Measurements from ENCODE around the gene COL20A1.

The COL20A1 gene

GRCh38 chr20:63273059-63273579 is 19.9 kb upstream of the COL20A1 start:
- H3K4me3 ChIP-seq (ENCODE audit: low read depth, low read length) = peak overlapping the region; percentile 94
- CTCF ChIA-PET = interaction anchor here (0.8 to 16.0 kb wide), 8 partner anchors 7 to 104 kb away, joined by 3 to 142 read pairs (median 4); no protein-coding TSS in a partner anchor
- POLR2A ChIA-PET = interaction anchor here (0.7 to 1.2 kb wide), 7 partner anchors 12 to 248 kb away, joined by 3 to 5 read pairs (median 4); partner anchors contain the start of gene PPDPF
- no peak for TF ChIP-seq CTCF (IDR thresholded peaks at IDR 0.05; ENCODE audit: insufficient read depth, low read length, missing control alignments)
- DNase-seq (ENCODE audit: low read depth, low spot score) = no peak

GRCh38 chr20:63273635-63274380 is 19.2 kb upstream of the COL20A1 start:
- ChIA-PET POLR2A (interaction anchor here (0.6 to 1.3 kb wide), 3 partner anchors 9 to 22 kb away, joined by 3 read pairs; no protein-coding TSS in a partner anchor), CTCF (interaction anchor here (0.7 to 16.0 kb wide), 5 partner anchors 17 to 59 kb away, joined by 3 to 142 read pairs (median 3); no protein-coding TSS in a partner anchor)
- no peak for TF ChIP-seq CTCF (IDR thresholded peaks at IDR 0.05; ENCODE audit: insufficient read depth, low read length, missing control alignments)
- peak overlapping the region; percentile 94 for H3K4me3 ChIP-seq (ENCODE audit: low read depth, low read length)
- DNase-seq (ENCODE audit: low read depth, low spot score) = peak; percentile 4

GRCh38 chr20:63274381-63275228 is 18.4 kb upstream of the COL20A1 start:
- H3K4me3 ChIP-seq (ENCODE audit: low read depth, low read length) = peak overlapping the region; percentile 94
- CTCF ChIA-PET = interaction anchor here (0.7 to 16.0 kb wide), 3 partner anchors 16 to 50 kb away, joined by 3 to 142 read pairs (median 3); no protein-coding TSS in a partner anchor
- no peak for TF ChIP-seq CTCF (IDR thresholded peaks at IDR 0.05; ENCODE audit: insufficient read depth, low read length, missing control alignments)
- no peak for DNase-seq (ENCODE audit: low read depth, low spot score)
- POLR2A ChIA-PET = interaction anchor here (0.6 to 1.3 kb wide), 2 partner anchors 8 to 21 kb away, joined by 3 read pairs; no protein-coding TSS in a partner anchor

- ChIA-PET CTCF (interaction anchor here (1.6 to 16.0 kb wide), 2 partner anchors 9 to 51 kb away, joined by 5 to 142 read pairs; no protein-coding TSS in a partner anchor), POLR2A (no interaction called here)
- DNase-seq (ENCODE audit: low read depth, low spot score) = no peak
- no peak overlapping the region for H3K4me3 ChIP-seq (ENCODE audit: low read depth, low read length)
- TF ChIP-seq CTCF (IDR thresholded peaks at IDR 0.05; ENCODE audit: insufficient read depth, low read length, missing control alignments) = no peak
These were observed 17.2 kb upstream of the COL20A1 start for GRCh38 chr20:63275825-63276224.

- ChIA-PET CTCF (interaction anchor here (0.9 to 16.0 kb wide), 5 partner anchors 8 to 53 kb away, joined by 3 to 142 read pairs (median 5); no protein-coding TSS in a partner anchor), POLR2A (interaction anchor here (1.5 kb wide), 1 partner anchor 10 kb away, joined by 5 read pairs; no protein-coding TSS in a partner anchor)
- no peak for TF ChIP-seq CTCF (IDR thresholded peaks at IDR 0.05; ENCODE audit: insufficient read depth, low read length, missing control alignments)
- H3K4me3 ChIP-seq (ENCODE audit: low read depth, low read length) = no peak overlapping the region
- DNase-seq (ENCODE audit: low read depth, low spot score) = no peak
These were observed 16.0 kb upstream of the COL20A1 start for GRCh38 chr20:63276956-63277355.
